Stimulated activated CD8-positive, alpha-beta memory T cell treated with anti-CD3 and anti-CD28 coated beads, Interleukin-2, amount 100 ng/mL, for 48 hours (primary cell): ENCODE measurements around the gene ERFL.

Experiments used
- DNase-seq, 2 donors: peaks; one replicate each; pipeline ENCODE4 v3.0.0-alpha.2; 2020; ENCODE audit warnings: low read depth in 2 of 2

ERFL gene

GRCh38 chr19:41897820-41898219, 30.4 kb downstream of the ERFL start:
- DNase-seq: no peak

DNA sequence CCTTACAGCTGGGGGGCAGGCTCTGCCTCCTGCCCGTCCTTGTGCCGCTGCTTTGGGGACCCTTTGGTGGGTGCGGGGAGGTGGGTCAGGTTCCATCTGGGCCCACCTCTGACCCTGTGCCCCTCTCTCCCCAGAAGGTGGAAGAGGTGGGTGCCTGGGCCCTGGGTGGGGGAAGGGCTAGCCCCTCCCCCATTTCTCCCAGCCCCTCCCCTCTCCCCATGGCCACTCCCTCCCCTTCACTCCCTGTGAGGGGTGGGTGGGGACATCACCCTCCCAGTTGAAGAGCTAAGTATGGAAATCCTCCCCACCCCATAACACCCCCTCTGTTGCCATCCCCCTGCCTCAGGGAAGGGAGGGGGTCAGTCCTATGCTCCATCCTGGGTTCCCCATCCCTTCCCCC, 31.1 kb downstream of the ERFL start:
- DNase-seq: no peak

DNA sequence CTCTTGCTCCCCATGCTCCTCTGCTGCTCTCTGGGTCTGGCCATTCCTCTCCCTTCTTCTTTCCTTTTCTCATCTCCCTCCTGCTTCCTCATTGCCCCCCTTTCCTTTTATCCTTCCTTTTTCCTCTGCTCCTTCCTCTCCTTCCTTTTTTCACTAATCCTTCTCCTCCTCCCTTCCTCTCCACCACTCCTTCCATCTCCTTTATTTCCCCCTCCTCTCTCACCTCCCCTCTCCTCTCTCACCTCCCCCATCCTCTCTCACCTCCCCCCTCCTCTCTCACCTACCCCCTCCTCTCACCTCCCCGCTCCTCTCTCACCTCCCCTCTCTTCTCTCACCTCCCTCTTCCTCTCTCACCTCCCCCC, 31.7 kb downstream of the ERFL start:
- DNase-seq: no peak

GRCh38 chr19:41895745-41896580, 32.3 kb downstream of the ERFL start:
- no peak for DNase-seq

DNA sequence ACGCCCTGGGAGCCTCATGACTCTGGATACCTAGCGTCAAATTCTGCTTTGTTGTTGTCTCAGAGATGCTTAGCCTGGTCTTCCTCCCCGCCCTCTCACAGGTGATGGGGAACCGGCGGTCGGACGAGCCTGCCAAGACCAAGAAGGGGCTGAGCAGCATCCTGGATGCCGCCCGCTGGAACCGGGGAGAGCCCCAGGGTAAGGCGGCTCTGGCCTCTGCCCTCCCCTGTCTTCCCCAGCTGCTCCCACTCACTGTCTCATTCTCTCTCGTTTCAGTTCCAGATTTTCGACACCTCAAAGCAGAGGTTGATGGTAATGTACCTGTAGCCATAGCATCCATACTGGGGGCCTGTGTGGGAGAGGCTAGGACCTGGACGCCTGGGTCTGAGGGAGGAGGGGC, 33.9 kb downstream of the ERFL start:
- DNase-seq: no peak

GRCh38 chr19:41893899-41894298, 34.4 kb downstream of the ERFL start:
- no peak for DNase-seq

- no peak for DNase-seq
Observed at GRCh38 chr19:41892173-41892902, 35.9 kb downstream of the ERFL start.

DNA sequence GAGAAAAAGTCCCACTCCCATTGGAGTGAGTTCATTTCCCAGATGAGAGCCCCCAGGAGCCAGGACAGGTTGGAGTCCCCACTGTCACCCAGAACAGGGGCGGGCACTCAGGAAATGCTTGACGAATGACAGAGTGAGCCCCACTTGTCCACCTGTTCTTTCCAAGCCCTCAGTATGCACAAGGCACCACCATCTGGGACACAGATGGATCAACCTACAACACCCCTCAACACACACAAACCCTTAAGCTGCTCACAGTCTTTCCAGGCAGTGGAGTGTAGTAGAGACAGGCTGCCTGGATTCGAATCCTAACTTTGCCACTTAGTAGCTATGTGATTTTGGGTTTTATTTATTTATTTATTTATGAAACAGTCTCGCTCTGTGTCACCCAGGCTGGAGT, 37.3 kb downstream of the ERFL start:
- no peak for DNase-seq

- no peak for DNase-seq
Observed at GRCh38 chr19:41889896-41890295, 38.4 kb downstream of the ERFL start.

- no peak for DNase-seq
Observed at GRCh38 chr19:41888926-41889325, 39.3 kb downstream of the ERFL start.

GRCh38 chr19:41887711-41888382, 40.4 kb downstream of the ERFL start:
- peak; percentile 79 to 82 for DNase-seq

DNA sequence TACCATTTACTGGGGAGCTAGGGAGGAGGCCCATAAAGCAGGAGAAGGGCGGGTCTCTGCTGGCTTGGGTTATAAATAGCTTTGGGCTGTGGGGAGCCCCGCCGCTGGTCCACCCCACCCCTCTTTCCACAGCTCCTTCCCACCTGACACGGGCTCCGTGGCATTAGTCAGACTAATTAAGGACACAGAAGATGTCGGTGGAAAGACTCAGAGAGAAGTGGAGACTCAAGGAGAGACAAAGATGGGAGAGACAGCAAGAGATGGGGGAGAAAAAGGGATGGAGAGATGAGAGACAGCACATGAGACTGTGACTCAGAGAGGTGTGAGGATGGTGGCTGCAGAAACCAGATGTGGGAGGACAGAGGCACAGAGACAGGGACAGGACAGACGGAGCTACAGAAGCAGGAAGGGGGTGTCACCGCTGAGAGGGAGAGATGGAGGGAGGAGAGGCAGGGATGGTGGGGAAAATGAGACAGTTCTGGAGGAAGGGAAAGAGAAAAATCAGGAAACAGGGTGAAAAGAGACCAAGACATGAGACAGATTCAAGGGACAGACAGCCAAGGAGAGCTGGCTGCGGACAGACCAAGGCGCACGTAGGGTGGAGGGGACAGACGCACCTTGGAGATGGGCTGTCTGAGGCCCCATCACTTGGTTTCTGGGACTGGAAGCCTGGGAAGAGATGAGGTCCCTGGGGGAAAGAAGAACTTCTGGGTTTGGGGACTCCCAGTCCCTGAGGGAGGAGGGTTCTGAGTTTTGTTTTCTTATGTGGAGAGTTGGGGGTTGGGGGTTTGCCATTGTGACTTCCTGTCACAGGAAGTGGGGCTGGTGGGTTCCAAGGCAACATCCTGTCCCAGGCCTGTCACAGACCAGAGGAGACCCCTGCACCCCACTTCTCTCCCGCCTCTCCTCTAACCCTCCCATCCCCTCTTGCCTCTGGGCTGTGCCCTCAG, 41.2 kb downstream of the ERFL start:
- DNase-seq: no peak

GRCh38 chr19:41883821-41884733, 44.2 kb downstream of the ERFL start:
- peak; percentile 87 to 91 for DNase-seq

DNA sequence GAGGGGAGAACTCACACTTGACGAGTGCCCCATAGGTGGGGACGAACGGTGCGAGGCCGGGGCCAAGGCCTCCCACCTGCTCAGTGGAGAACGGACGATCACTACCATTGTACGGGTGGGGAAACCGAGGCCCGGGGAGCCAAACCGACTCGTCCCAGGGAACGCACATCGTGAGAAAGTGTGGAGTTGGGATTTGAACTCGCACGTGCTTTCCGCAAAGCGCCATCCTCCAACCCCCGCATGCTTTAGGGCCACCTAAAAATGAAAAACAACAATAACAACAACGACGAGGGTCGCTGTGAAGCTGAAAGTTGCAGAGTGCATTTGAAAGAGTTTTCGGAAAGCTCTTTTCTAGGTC, 44.8 kb downstream of the ERFL start:
- DNase-seq: no peak

DNA sequence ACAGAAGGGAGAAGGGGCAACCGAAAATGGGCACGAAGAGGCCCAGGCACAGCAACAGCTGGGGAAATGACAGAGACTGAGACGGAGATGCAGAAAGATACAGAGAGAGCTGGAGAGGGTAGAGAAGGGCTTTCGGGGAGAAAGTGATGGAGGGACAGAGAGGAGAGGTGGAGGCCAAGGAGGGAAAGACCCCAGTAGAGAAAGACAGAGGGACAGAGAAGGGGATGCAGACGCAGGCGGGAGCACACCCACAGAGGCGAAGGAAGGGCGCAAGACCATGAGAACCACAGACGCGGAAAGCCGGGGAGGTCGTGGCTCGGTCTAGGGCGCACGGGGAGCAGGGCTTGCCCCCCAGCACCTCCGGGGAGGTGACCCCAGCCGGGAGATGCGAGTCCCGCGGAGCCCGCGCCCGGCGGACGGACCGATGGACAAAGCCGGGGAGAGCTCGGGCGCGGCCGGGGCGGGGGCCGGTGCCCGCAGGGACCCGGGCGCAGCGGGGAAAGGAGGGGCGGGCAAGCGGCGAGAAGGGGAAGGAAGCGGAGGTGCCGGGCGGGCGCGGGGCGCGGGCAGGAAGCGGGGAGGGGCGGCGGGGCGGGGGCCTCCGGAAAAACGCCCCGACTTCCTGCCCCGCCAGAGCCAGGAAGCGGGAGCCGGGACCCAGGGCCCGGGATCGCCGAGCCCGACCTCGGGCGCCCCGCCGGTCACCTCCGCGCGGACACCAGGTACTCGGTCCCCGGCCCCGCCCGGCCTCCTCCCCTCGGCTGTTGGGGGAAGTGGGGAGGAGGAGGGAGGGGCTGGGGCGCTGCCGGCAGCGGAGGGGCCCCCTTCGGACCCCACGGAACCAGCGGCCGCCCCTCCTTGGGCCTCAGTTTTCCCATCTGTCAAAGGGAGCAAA, 45.4 kb downstream of the ERFL start, which contains the start of gene ARHGEF1:
Gene ARHGEF1, plus strand, starts transcription at position 617 of the 895 bp plus-strand sequence. CDS start 4,899 bp downstream, outside the sequence.
- DNase-seq: no peak

DNA sequence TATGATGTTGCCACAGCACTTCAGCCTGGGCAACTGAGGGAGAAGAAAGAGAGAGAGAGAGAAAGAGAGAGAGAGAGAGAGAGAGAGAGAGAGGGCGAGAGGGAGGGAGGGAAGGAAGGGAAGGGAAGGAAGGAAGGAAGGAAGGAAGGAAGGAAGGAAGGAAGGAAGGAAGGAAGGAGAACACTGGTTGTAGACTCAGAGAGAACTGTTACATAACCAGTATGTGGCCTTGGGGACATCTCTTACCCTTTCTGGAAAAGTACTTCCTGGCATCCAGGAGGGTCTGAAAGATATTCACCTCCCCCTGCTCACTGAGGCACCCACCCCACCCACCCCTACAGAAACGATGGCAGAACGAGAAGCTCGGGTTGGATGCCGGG, 47.9 kb downstream of the ERFL start:
- no peak for DNase-seq

DNA sequence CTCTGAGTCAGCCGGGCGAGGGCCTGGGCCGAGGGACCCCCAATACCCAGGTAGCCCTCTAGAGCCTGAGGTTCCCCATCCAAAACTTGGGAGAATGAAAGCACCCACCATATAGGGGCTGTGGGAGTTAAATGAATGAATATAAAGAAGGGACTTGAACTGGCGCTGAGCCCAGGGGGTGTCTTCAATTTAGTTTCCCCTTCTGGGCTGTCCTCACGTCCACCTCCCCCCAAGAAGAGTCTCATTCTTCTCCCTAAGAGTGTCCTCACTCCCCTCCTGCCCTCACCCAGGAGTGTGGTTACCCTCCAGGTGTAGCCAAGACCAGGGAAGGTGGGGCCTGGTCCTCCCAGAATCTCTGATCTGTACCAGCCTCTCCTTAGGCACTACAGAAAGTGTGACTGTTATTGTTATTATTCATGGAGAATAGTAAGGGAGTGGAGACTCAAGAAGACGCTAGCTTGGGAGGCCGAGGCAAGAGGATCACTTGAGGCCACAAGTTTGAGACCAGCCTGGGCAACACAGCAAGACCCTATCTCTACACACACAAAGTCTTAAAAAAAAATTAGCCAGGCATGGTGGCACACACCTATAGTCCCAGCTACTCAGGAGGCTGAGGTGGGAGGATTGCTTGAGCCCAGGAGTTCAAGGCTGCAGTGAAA, 48.5 kb downstream of the ERFL start:
- DNase-seq: no peak

DNA sequence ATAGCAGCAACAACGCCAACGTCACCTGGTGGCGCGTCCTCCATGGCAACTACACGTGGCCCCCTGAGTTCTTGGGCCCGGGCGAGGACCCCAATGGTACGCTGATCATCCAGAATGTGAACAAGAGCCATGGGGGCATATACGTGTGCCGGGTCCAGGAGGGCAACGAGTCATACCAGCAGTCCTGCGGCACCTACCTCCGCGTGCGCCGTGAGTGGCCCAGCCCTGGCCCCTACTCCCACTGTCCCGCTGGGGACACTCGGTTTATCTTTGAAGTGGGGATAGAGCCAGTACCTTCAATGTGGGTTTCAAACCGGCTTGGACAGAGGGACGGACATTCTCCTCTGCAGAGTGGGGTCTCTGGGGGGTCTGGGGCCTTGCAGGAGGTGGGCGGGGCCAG, 49.2 kb downstream of the ERFL start:
- no peak for DNase-seq
